Ectodermal cell (in vitro differentiated cells): ENCODE measurements around the gene COPS8.

Experiments used
- H3K27ac ChIP-seq: 2 replicates; pipeline ENCODE4 v1.7.0; 2013; ENCODE audit warnings: mild to moderate bottlenecking, low read depth, low read length; ENCODE audit not compliant: insufficient read depth, poor library complexity, severe bottlenecking
- H3K27me3 ChIP-seq: 2 replicates; pipeline ENCODE4 v1.7.0; 2013; ENCODE audit warnings: mild to moderate bottlenecking, low read length; ENCODE audit not compliant: insufficient read depth, control insufficient read depth, poor library complexity, severe bottlenecking
- H3K36me3 ChIP-seq: one replicate; pipeline ENCODE4 v1.7.0; 2013; ENCODE audit warnings: low read length; ENCODE audit not compliant: control insufficient read depth, insufficient read depth
- H3K4me1 ChIP-seq: one replicate; pipeline ENCODE4 v1.7.0; 2013; ENCODE audit warnings: low read length; ENCODE audit not compliant: control insufficient read depth, insufficient read depth
- H3K4me3 ChIP-seq: 2 replicates; pipeline ENCODE4 v1.7.0; 2013; ENCODE audit warnings: low read depth, low read length, control low read depth; ENCODE audit not compliant: insufficient read depth
- H3K9me3 ChIP-seq: 2 replicates; pipeline ENCODE4 v1.7.0; 2013; ENCODE audit warnings: mild to moderate bottlenecking, low read length, moderate library complexity; ENCODE audit not compliant: control insufficient read depth
- WGBS, 2 experiments: methylation state at CpG; one replicate each; pipeline ENCODE4 v1.1.7; 2013; ENCODE audit warnings: missing lambda C conversion rate in 2 of 2; 5-methylcytosine and 5-hydroxymethylcytosine counted together

The COPS8 gene

DNA sequence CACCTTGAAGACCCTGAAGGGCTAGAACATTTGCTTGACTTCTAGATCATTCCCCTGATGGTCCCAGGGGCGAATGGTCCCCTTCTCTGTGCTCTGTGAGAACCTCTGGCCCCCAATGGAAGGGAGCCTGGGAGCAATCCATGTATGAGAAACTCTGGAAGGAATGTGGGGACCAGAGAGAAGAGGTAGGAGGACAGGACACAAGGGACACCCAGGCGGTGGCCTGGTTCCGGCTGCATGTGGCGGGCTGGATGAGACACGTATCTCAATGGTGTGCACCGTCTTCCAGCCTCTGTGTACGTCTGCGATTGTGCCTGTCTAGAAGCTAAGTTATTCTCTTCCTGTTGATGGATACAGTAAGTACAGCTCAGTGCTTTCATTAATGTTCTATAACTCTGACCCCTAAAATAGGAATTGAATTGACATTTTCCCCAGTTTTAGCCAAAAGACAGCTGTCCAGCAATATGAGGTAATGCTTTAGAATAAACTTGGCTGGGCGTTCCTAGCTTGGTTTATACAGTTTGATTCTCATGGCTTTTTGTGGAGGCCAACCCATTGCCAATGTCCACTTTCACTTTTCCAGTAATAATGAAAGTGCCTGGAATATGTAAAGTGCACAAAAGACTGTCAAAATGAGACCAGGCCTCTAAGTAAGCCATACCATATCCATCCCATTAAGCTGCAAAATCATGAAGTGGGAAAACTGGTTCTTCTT, 30.1 kb upstream of the COPS8 start:
- Histone ChIP-seq H3K9me3 (no peaks in the 10 kb centered on the region), H3K4me1 (peaks cover 5% of the 10 kb centered on the region), H3K36me3 (no peaks in the 10 kb centered on the region), H3K27ac (no peak overlapping the region), H3K4me3 (no peak overlapping the region), H3K27me3 (no peaks in the 10 kb centered on the region)
- WGBS, 2 experiments, result 92 to 98% methylated on average over 9 of the region's 9 CpGs

DNA sequence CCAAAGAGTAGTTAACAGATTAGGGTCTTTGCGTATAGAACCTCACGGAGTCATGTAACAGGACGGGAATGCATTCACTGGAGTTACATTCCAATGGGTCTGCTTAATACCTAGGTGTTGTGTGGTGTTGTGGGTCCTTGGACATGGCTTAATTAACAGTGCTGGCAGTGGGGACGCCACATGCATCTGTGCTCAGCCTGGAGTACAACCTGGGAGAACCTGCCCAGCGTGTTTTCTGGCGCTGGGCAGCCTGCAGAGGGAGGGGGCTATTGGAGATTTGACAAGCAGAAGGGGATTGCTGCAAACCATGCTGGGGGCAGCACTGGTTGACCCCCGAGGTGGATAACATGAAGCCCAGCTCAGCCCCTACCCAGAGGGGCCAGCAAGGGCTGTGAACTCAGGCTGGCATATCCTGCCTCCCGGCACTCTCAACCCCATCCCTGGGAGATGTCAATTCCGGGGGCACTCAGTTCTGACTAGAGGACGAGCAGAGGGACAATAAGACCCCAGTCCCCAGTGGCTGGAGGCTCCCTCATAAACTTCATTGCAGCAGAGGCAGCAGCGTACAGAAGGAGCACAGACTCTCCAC, 29.3 kb upstream of the COPS8 start:
- H3K27me3 ChIP-seq, result no peaks in the 10 kb centered on the region
- 90 to 93% methylated on average over 11 of the region's 11 CpGs for WGBS, 2 experiments

GRCh38 chr2:237057107-237057506, 28.6 kb upstream of the COPS8 start:
- Histone ChIP-seq H3K4me3 (no peak overlapping the region), H3K27ac (no peak overlapping the region), H3K36me3 (no peaks in the 10 kb centered on the region), H3K27me3 (no peaks in the 10 kb centered on the region), H3K4me1 (peaks cover 5% of the 10 kb centered on the region), H3K9me3 (no peaks in the 10 kb centered on the region)
- 80 to 96% methylated on average over 1 to 5 of the region's 5 CpGs for WGBS, 2 experiments

More for the DNA sequence above, 29.3 kb upstream of the COPS8 start:
- Histone ChIP-seq H3K9me3 (no peaks in the 10 kb centered on the region), H3K36me3 (no peaks in the 10 kb centered on the region), H3K27ac (no peak overlapping the region), H3K4me3 (no peak overlapping the region), H3K4me1 (peaks cover 5% of the 10 kb centered on the region)

DNA sequence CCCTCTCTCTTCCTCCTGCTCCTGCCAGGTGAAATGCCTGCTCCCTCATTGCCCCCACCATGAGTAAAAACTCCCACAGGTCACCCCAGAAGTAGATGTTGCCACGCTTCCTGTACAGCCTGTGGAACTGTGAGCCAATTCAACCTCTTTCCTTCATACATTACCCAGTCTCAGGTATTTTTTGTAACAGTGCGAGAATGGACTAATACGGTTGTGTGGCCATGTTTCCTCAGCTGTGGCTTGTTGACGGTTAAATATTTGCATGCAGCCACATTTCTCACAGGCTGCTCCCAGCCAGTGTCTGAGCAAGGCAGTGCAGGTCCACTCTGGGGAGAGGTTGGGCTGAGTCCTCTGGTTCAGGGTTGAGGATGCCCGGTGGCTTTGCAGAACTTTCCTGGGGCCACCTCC, 27.8 kb upstream of the COPS8 start:
- Histone ChIP-seq H3K27me3 (no peaks in the 10 kb centered on the region), H3K27ac (no peak overlapping the region), H3K9me3 (no peaks in the 10 kb centered on the region), H3K36me3 (no peaks in the 10 kb centered on the region), H3K4me1 (peaks cover 5% of the 10 kb centered on the region), H3K4me3 (no peak overlapping the region)
- WGBS, 2 experiments, result 89 to 95% methylated on average over 5 of the region's 5 CpGs

DNA sequence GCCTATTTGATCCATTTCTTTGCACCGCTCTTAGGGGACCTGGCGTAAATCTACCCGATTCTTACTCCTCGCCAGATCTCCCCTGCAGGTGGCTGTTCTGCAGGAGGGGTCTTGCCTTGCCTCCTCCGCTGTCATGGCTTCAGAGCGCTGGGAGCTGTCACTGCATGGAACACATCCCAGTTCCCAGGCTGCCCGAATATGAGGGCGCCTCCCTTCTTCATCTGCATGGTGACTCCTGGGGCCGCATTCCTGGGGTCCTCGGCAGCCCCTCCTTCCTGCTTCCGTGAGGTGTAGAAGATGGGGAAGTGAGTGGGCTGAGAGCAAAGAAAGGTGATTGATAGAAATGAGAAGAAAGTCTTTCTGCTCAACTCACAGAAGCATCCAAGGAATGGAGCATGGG, 27.3 kb upstream of the COPS8 start:
- Histone ChIP-seq H3K27ac (no peak overlapping the region), H3K9me3 (no peaks in the 10 kb centered on the region), H3K36me3 (no peaks in the 10 kb centered on the region), H3K27me3 (no peaks in the 10 kb centered on the region), H3K4me1 (peaks cover 5% of the 10 kb centered on the region), H3K4me3 (no peak overlapping the region)
- 89 to 90% methylated on average over 11 of the region's 11 CpGs for WGBS, 2 experiments

DNA sequence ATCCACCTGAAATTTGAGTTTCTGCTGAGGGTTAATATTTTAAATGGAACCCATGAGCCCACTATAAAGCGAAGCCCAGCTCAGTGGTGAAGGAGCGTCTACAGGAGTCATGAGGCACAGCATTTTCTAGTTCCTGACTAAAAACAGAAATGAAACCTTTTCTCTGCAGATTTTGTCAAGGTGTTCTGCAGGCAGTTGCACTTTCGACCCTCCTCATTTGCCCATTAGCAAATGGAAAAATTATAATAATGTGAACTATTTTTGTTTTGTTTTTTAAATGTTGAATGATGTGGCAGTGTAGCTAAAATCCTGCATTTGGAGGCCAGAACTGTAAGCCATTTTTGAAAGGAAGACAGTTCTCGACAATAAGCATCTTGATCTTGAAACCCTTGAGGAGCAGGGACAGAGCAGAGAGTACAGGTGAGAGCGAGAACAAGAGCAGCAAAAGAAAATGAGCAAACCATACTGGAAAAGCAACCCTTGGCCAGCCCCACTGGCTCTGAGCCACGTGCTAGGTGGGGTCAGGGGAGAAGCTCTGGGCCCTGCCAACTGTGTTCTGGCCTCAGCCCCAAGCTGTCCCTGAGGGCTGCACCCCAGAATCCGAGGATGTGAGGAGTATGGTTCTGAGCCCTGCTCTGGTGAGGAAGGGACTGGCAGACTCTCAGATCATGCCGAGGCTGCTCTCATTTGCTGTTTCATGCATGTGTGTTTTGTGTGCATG, 26.4 kb upstream of the COPS8 start:
- no peaks in the 10 kb centered on the region for H3K27me3 ChIP-seq
- no peaks in the 10 kb centered on the region for H3K9me3 ChIP-seq
- WGBS, 2 experiments, result 95 to 97% methylated on average over 8 of the region's 8 CpGs
- no peak overlapping the region for H3K27ac ChIP-seq
- H3K36me3 ChIP-seq, result no peaks in the 10 kb centered on the region
- peaks cover 5% of the 10 kb centered on the region for H3K4me1 ChIP-seq
- H3K4me3 ChIP-seq, result no peak overlapping the region

- H3K4me1 ChIP-seq, result peaks cover 5% of the 10 kb centered on the region
- H3K27me3 ChIP-seq, result no peaks in the 10 kb centered on the region
- H3K4me3 ChIP-seq, result no peak overlapping the region
- H3K27ac ChIP-seq, result no peak overlapping the region
- 47 to 48% methylated on average over 15 of the region's 15 CpGs for WGBS, 2 experiments
- H3K36me3 ChIP-seq, result no peaks in the 10 kb centered on the region
- H3K9me3 ChIP-seq, result no peaks in the 10 kb centered on the region
Observed at GRCh38 chr2:237060534-237061312, 25.0 kb upstream of the COPS8 start.

GRCh38 chr2:237061356-237061755, 24.3 kb upstream of the COPS8 start:
- H3K36me3 ChIP-seq, result no peaks in the 10 kb centered on the region
- 84 to 86% methylated on average over 12 of the region's 12 CpGs for WGBS, 2 experiments
- no peak overlapping the region for H3K27ac ChIP-seq
- no peak overlapping the region for H3K4me3 ChIP-seq
- no peaks in the 10 kb centered on the region for H3K9me3 ChIP-seq
- H3K27me3 ChIP-seq, result no peaks in the 10 kb centered on the region
- H3K4me1 ChIP-seq, result peaks cover 5% of the 10 kb centered on the region

- WGBS, 2 experiments, result 64 to 65% methylated on average over 4 of the region's 4 CpGs
- no peak overlapping the region for H3K27ac ChIP-seq
- no peak overlapping the region for H3K4me3 ChIP-seq
Observed at GRCh38 chr2:237062585-237062984, 23.1 kb upstream of the COPS8 start.

More at GRCh38 chr2:237062585-237062984, 23.1 kb upstream of the COPS8 start:
- peaks cover 5% of the 10 kb centered on the region for H3K4me1 ChIP-seq
- H3K9me3 ChIP-seq, result no peaks in the 10 kb centered on the region
- no peaks in the 10 kb centered on the region for H3K36me3 ChIP-seq
- H3K27me3 ChIP-seq, result no peaks in the 10 kb centered on the region
